OCI-LY3 (cell line): Measurements from ENCODE around the gene VCL.

ENCODE experiments used
- CTCF ChIP-seq: fragments of 200-600, 300-600 bp; sonication (generic); IDR thresholded peaks from 2 replicates; pipeline ENCODE4 v1.5.1; 2014; ENCODE audit warnings: antibody characterized with exemption, low read length, low read depth
- EZH2phosphoT487 ChIP-seq: fragments of 200-600 bp; shearing (Covaris generic); IDR thresholded peaks from 2 replicates; pipeline ENCODE4 v1.6.1; 2018; ENCODE audit warnings: antibody characterized with exemption, mixed run types, low read depth

- TF ChIP-seq CTCF: no peak
- TF ChIP-seq EZH2phosphoT487: no peak
Observed at GRCh38 chr10:74006269-74006668, 8.4 kb downstream of the VCL start.
